K562 (cell line): Measurements from ENCODE around the gene TMTC2. TPM values are rescaled to one million over a fixed set of nuclear protein-coding genes. Genes with fewer than 3 reads are reported as not detected.

Experiments used
- ATAC-seq: fragments of 200-7000 bp; cut with Tn5 transposase; 3 replicates; pipeline ENCODE4 v1.9.1; 2020; ENCODE audit warnings: moderate library complexity
- BruUV-seq: library from RNA; stranded (reverse); fragments of 400-500 nt; replicated peaks from 2 replicates; lab custom pipeline; 2021; lab: Mats Ljungman, UMichigan
- CTCF ChIA-PET: fragments of 300-600 bp; formaldehyde crosslinking; extraction: SDS; loops from one replicate; lab custom pipeline; 2021; ENCODE audit warnings: low intra/inter-chr PET ratio; lab: Yijun Ruan, JAX
- POLR2A ChIA-PET: fragments of 300-600, 350-650 bp; sonication (Branson Sonifier 250); formaldehyde crosslinking; extraction: SDS; loops from one replicate; lab custom pipeline; 2021; ENCODE audit warnings: antibody characterized with exemption, inconsistent platforms; lab: Yijun Ruan, JAX
- DNase-seq, 4 experiments: peaks; one replicate each; pipeline versions ENCODE4 v3.0.0 to v3.0.0-alpha.2; 2011 to 2018; ENCODE audit warnings: low spot score in 3 of 4, mixed read lengths in 3 of 4; ENCODE audit errors: extremely low read depth in 1 of 4
- FAIRE-seq: peaks from 2 replicates; lab custom pipeline; 2011; peaks lifted over from hg19 to GRCh38; lab: Jason Lieb, UNC
- H2AFZ ChIP-seq: 2 replicates; pipeline ENCODE4 v1.6.0; 2011; ENCODE audit warnings: low read depth, low read length, control low read depth, inconsistent platforms
- H3K27ac ChIP-seq: fragments of 200-600 bp; 3 replicates; pipeline ENCODE4 v1.8.0; 2011; ENCODE audit warnings: low read depth, mild to moderate bottlenecking, control low read depth, inconsistent platforms, low read length, moderate library complexity, mixed read lengths; ENCODE audit errors: extremely low read depth
- H3K27me3 ChIP-seq, 2 experiments: fragments of 300-600 bp in 1 of 2; 2 replicates in 1 of 2; 3 replicates in 1 of 2; pipeline versions ENCODE4 v1.6.0 to v1.8.0; 2011; ENCODE audit warnings: inconsistent platforms in 2 of 2, low read length in 2 of 2, mild to moderate bottlenecking in 1 of 2, mixed read lengths in 1 of 2, moderate library complexity in 1 of 2; ENCODE audit not compliant: control insufficient read depth in 2 of 2, insufficient read depth in 2 of 2
- H3K36me3 ChIP-seq: fragments of 300-600 bp; 3 replicates; pipeline ENCODE4 v1.8.0; 2011; ENCODE audit warnings: mild to moderate bottlenecking, low read length, inconsistent platforms; ENCODE audit not compliant: control insufficient read depth, insufficient read depth
- H3K4me1 ChIP-seq, 2 experiments: fragments of 200-600 bp in 1 of 2; replicated peaks in 1 of 2; 2 replicates in 1 of 2; 3 replicates in 1 of 2; pipeline versions ENCODE4 v1.5.1 to v1.8.0; 2011; ENCODE audit warnings: inconsistent platforms in 2 of 2, low read length in 2 of 2, mild to moderate bottlenecking in 1 of 2, mixed read lengths in 1 of 2, moderate library complexity in 1 of 2; ENCODE audit not compliant: control insufficient read depth in 2 of 2, insufficient read depth in 2 of 2
- H3K4me2 ChIP-seq: 2 replicates; pipeline ENCODE4 v1.6.1; 2011; ENCODE audit warnings: low read length, control low read depth, inconsistent platforms, mixed read lengths; ENCODE audit not compliant: insufficient read depth
- H3K4me3 ChIP-seq: fragments of 200-600 bp; sonication (generic), shearing (Covaris generic); 2 replicates; pipeline ENCODE4 v1.5.1; 2016; ENCODE audit warnings: control low read depth, inconsistent platforms
- H3K79me2 ChIP-seq: fragments of 200-600 bp; 3 replicates; pipeline ENCODE4 v1.8.0; 2011; ENCODE audit warnings: low read length, inconsistent platforms; ENCODE audit not compliant: control insufficient read depth, insufficient read depth
- H3K9ac ChIP-seq, 2 experiments: 2 replicates each; pipeline versions ENCODE4 v1.6.0 to v1.6.1; 2011; ENCODE audit warnings: low read depth in 2 of 2, low read length in 2 of 2, control low read depth in 1 of 2, inconsistent platforms in 1 of 2, mild to moderate bottlenecking in 1 of 2, mixed read lengths in 1 of 2; ENCODE audit not compliant: insufficient read depth in 1 of 2
- H3K9me1 ChIP-seq: one replicate; pipeline ENCODE4 v1.6.0; 2011; ENCODE audit warnings: inconsistent platforms, mild to moderate bottlenecking, low read length, moderate library complexity; ENCODE audit not compliant: control insufficient read depth, insufficient read depth
- H3K9me3 ChIP-seq: replicated peaks from 2 replicates; pipeline ENCODE4 v1.5.1; 2011; ENCODE audit warnings: low read depth, low read length, inconsistent platforms; ENCODE audit not compliant: control insufficient read depth, insufficient read depth
- H4K20me1 ChIP-seq: replicated peaks from 2 replicates; pipeline ENCODE4 v1.6.1; 2011; ENCODE audit warnings: low read length, inconsistent platforms, mixed read lengths; ENCODE audit not compliant: control insufficient read depth, insufficient read depth
- ATF1 ChIP-seq, 2 experiments: fragments of 450-650 bp in 1 of 2; IDR thresholded peaks; 2 replicates each; pipeline ENCODE4 v1.6.1; 2016; ENCODE audit warnings: missing compliant biosample characterization in 1 of 2, missing genetic modification characterization in 1 of 2
- ATF3 ChIP-seq, 2 experiments: fragments of 450-650 bp in 1 of 2; sonication (generic) in 1 of 2; formaldehyde crosslinking in 1 of 2; IDR thresholded peaks in 1 of 2; conservative IDR thresholded peaks in 1 of 2; 2 replicates each; pipeline versions ENCODE4 v1.6.1 to v1.8.1; 2016 to 2023; ENCODE audit warnings: mild to moderate bottlenecking in 2 of 2, moderate library complexity in 2 of 2, inconsistent platforms in 1 of 2, missing genetic modification reagents in 1 of 2
- CBFA2T2 ChIP-seq: fragments of 450-650 bp; conservative IDR thresholded peaks from 2 replicates; pipeline ENCODE4 v1.6.1; 2017; ENCODE audit warnings: mild to moderate bottlenecking
- CBFB ChIP-seq: sonication (generic); formaldehyde crosslinking; IDR thresholded peaks from 2 replicates; pipeline ENCODE4 v1.4.0; 2020; ENCODE audit warnings: mild to moderate bottlenecking, missing genetic modification reagents
- GABPB2 ChIP-seq: fragments of 250-450 bp; sonication (Bioruptor Pico); conservative IDR thresholded peaks from 2 replicates; pipeline ENCODE4 v1.5.1; 2021; ENCODE audit warnings: mild to moderate bottlenecking
- HINFP ChIP-seq: fragments of 450-650 bp; conservative IDR thresholded peaks from 2 replicates; pipeline ENCODE4 v1.6.1; 2016; ENCODE audit warnings: missing genetic modification characterization, low read depth, mild to moderate bottlenecking, control low read depth, missing compliant biosample characterization
- JUND ChIP-seq, 2 experiments: IDR thresholded peaks; 2 replicates in 1 of 2; 3 replicates in 1 of 2; pipeline ENCODE4 v1.6.1; 2011; ENCODE audit warnings: borderline replicate concordance in 2 of 2, low read depth in 2 of 2, low read length in 2 of 2, improper control_type of control experiment in 1 of 2, missing biosample characterization in 1 of 2, missing genetic modification characterization in 1 of 2, missing genetic modification reagents in 1 of 2
- KDM4B ChIP-seq, 2 experiments: fragments of 450-650 bp in 1 of 2; sonication (generic) in 1 of 2; IDR thresholded peaks; 2 replicates each; pipeline ENCODE4 v1.6.1; 2016 to 2017; ENCODE audit warnings: borderline replicate concordance in 2 of 2, antibody characterized with exemption in 1 of 2, low read depth in 1 of 2, mild to moderate bottlenecking in 1 of 2
- MTA1 ChIP-seq: fragments of 450-650 bp; IDR thresholded peaks from 2 replicates; pipeline ENCODE4 v1.6.1; 2017; ENCODE audit warnings: borderline replicate concordance
- NELFE ChIP-seq: IDR thresholded peaks from 2 replicates; pipeline ENCODE4 v1.6.1; 2011; ENCODE audit warnings: mild to moderate bottlenecking; ENCODE audit not compliant: insufficient read depth, insufficient read length
- SOX6 ChIP-seq: fragments of 450-650 bp; IDR thresholded peaks from 2 replicates; pipeline ENCODE4 v1.6.1; 2014; ENCODE audit warnings: mild to moderate bottlenecking
- THRB ChIP-seq: fragments of 450-650 bp; formaldehyde crosslinking; conservative IDR thresholded peaks from 2 replicates; pipeline ENCODE4 v1.4.0; 2022; ENCODE audit warnings: mild to moderate bottlenecking, missing genetic modification characterization
- USF2 ChIP-seq: sonication (generic); formaldehyde crosslinking; IDR thresholded peaks from 2 replicates; pipeline ENCODE4 v1.5.0; 2020; ENCODE audit warnings: missing genetic modification reagents
- ZNF239 ChIP-seq: fragments of 250-450 bp; sonication (Bioruptor Pico); IDR thresholded peaks from 2 replicates; pipeline ENCODE4 v1.4.0; 2020; ENCODE audit warnings: mild to moderate bottlenecking
- WGBS: fragments of 100-300 bp; shearing (Covaris generic); methylation state at CpG from one replicate; pipeline ENCODE4 v1.1.6; 2016; ENCODE audit warnings: low coverage, mixed read lengths; ENCODE audit not compliant: insufficient coverage; ENCODE audit errors: missing lambda C conversion rate; 5-methylcytosine and 5-hydroxymethylcytosine counted together
- in situ Hi-C: fragments of 300-500 bp; cut with MboI; formaldehyde crosslinking; loops from 4 replicates; pipeline ENCODE4 v1.15.0; 2018; ENCODE audit warnings: inconsistent platforms, mixed read lengths
- intact Hi-C: fragments of 100-400 bp; cut with micrococcal nuclease; formaldehyde crosslinking; loops from 2 replicates; pipeline ENCODE4 v1.14.2; 2022
- polyA plus RNA-seq, 8 experiments: library from polyadenylated mRNA; depleted of rRNA in 4 of 8; stranded (reverse) in 5 of 8; unstranded in 3 of 8; fragments of >200 nt; fragmentation: Nextera tagmentation in 2 of 8; fragmentation: Illumina TruSeq in 1 of 8; extraction: Ambion mirVana in 2 of 8; extraction: Trizol in 1 of 8; gene quantifications; 2 replicates each; pipeline versions ENCODE4 v1.2.1 to v1.2.3, GENCODE V29; 2011 to 2014; ENCODE audit warnings: inconsistent platforms in 1 of 8, missing spikeins in 1 of 8
- total RNA-seq, 7 experiments: library from RNA; depleted of rRNA in 6 of 7; stranded (reverse); fragments of >200 nt in 6 of 7; fragmentation: Illumina TruSeq in 2 of 7; extraction: Trizol in 2 of 7; gene quantifications; 2 replicates each; pipeline versions ENCODE4 v1.2.1 to v1.2.3, GENCODE V29; 2011 to 2021; ENCODE audit warnings: low replicate concordance in 1 of 7

Gene TMTC2
- total and polyA plus RNA-seq, 9 of the 15 experiments (the other 6 are each of a cell fraction or from before 2014, with no cell fraction given), result 0.29 to 1.1 (median 0.55) TPM

GRCh38 chr12:83039413-83039812 lies 352.7 kb downstream of the TMTC2 start (continued):
- TF ChIP-seq ATF3 (IDR thresholded peaks at IDR 0.05) (peak; percentile 76), ATF3 (CRISPR knock-in tag; conservative IDR thresholded peaks at IDR 0.05) (no peak), JUND (IDR thresholded peaks at IDR 0.05; ENCODE audit: borderline replicate concordance, low read depth, low read length) (no peak), JUND (tag; IDR thresholded peaks at IDR 0.05; ENCODE audit: borderline replicate concordance, low read depth, low read length) (peak; percentile 15; the same call in 1 of the 3 replicates), USF2 (CRISPR knock-in tag) (no peak), ATF1 (CRISPR knock-in tag; IDR thresholded peaks at IDR 0.05) (no peak), ATF1 (tag; IDR thresholded peaks at IDR 0.05) (peak; percentile 39; the same call in 1 of the 2 replicates)

- 13% methylated on average over 1 of the region's 4 CpGs for WGBS
- H3K79me2 ChIP-seq, result no peaks in the 10 kb centered on the region
- ChIA-PET CTCF (no interaction called here), POLR2A (no interaction called here)
- no peaks in the 10 kb centered on the region for H3K9me1 ChIP-seq
- BruUV-seq, result no TSS peak
- H3K27ac ChIP-seq, result no peak overlapping the region
- no peak overlapping the region for H2AFZ ChIP-seq
- H3K36me3 ChIP-seq, result no peaks in the 10 kb centered on the region
- no peaks in the 10 kb centered on the region for H3K27me3 ChIP-seq
- H3K4me3 ChIP-seq, result no peak overlapping the region
- H3K4me1 ChIP-seq, result no peaks in the 10 kb centered on the region
- in situ Hi-C loops (no loop called here), intact Hi-C loops (no loop called here)
- ATAC-seq (no peak), FAIRE-seq (no peak), DNase-seq (no peak)
- H3K9me3 ChIP-seq, result no peaks in the 10 kb centered on the region
- H3K9ac ChIP-seq, result no peak overlapping the region
- H3K4me2 ChIP-seq, result no peak overlapping the region
- no peaks in the 10 kb centered on the region for H4K20me1 ChIP-seq
- no peak for TF ChIP-seq MTA1
- TF ChIP-seq ZNF239 (CRISPR knock-in tag), result no peak
- TF ChIP-seq SOX6, result no peak
- TF ChIP-seq CBFB (CRISPR knock-in tag), result no peak
- no peak for TF ChIP-seq CBFA2T2
- no peak for TF ChIP-seq HINFP (tag)
- TF ChIP-seq NELFE, result no peak
- no peak for TF ChIP-seq THRB (CRISPR knock-in tag)
- TF ChIP-seq GABPB2 (CRISPR knock-in tag), result no peak
- no peak for TF ChIP-seq KDM4B (IDR thresholded peaks at IDR 0.05; ENCODE audit: borderline replicate concordance in 2 of 2, low read depth in 1 of 2)
These were observed 353.6 kb downstream of the TMTC2 start for GRCh38 chr12:83040339-83040738.
